ENCODE results near the gene ZNF330. TPM values are rescaled to one million over a fixed set of nuclear protein-coding genes. Genes with fewer than 3 reads are reported as not detected.

ZNF330 gene
- total RNA-seq, 4 donors from 2014 or later, result 31.2 to 44.9 (median 42.4) TPM

DNA sequence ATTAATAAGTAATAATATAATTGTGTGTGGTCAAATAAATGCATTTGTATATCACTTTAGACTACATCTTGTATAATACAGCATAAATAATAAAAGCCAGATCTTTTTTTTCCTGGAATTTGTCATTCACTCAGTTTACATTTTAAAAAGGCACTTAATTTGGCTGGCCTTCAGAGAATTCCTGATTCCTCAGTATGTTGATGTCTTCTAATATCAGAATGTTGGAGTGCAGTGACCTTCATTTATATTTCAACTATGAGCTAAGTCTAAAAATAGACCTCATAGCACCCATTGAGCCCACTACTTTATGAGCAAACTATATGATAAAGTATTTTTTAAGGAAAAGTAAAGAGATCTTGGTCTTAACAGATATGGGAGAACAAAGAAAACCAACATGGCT lies 27.8 kb downstream of the ZNF330 start:
- H3K27ac ChIP-seq, result no peak overlapping the region
- no peaks in the 10 kb centered on the region for H3K27me3 ChIP-seq
- H3K9me3 ChIP-seq, result no peaks in the 10 kb centered on the region
- no peak for ATAC-seq
- no peak overlapping the region for H3K4me3 ChIP-seq
- H3K4me1 ChIP-seq, result peaks cover 0 to 4% (median 0%) of the 10 kb centered on the region in 3 donors
- TF ChIP-seq EP300 (IDR thresholded peaks at IDR 0.05), result no peak
- no peak for TF ChIP-seq POLR2AphosphoS5 (IDR thresholded peaks at IDR 0.05)
- TF ChIP-seq POLR2A (IDR thresholded peaks at IDR 0.05), result no peak
- TF ChIP-seq, protein P1, sequence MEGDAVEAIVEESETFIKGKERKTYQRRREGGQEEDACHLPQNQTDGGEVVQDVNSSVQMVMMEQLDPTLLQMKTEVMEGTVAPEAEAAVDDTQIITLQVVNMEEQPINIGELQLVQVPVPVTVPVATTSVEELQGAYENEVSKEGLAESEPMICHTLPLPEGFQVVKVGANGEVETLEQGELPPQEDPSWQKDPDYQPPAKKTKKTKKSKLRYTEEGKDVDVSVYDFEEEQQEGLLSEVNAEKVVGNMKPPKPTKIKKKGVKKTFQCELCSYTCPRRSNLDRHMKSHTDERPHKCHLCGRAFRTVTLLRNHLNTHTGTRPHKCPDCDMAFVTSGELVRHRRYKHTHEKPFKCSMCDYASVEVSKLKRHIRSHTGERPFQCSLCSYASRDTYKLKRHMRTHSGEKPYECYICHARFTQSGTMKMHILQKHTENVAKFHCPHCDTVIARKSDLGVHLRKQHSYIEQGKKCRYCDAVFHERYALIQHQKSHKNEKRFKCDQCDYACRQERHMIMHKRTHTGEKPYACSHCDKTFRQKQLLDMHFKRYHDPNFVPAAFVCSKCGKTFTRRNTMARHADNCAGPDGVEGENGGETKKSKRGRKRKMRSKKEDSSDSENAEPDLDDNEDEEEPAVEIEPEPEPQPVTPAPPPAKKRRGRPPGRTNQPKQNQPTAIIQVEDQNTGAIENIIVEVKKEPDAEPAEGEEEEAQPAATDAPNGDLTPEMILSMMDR (IDR thresholded peaks at IDR 0.05), result no peak
- H3K36me3 ChIP-seq, result no peaks in the 10 kb centered on the region

DNA sequence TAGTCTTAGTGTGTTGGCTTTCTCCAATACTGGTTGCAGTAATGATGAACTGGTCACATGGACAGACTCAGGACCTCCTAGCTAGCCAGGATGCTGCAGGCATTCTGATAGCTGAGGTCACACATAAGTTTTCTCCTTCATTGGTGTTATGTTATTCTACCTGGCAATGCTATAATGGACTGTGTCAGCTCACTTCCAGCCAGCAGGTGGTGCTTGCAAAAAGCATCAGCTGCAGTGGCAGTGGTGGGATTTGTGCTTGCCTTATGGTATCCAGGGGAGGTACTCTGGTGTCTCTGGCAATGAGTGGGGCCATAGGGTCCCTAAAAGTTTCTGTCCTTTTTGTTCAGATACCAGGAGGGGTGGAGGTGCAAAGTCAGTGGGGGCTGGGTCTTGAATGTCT lies 33.6 kb downstream of the ZNF330 start:
- Histone ChIP-seq H3K4me1 (no peaks in the 10 kb centered on the region), H3K4me3 (no peak overlapping the region), H3K36me3 (no peaks in the 10 kb centered on the region), H3K27me3 (no peaks in the 10 kb centered on the region), H3K9me3 (no peaks in the 10 kb centered on the region), H3K27ac (no peak overlapping the region)
- no peak for ATAC-seq
- TF ChIP-seq POLR2AphosphoS5 (IDR thresholded peaks at IDR 0.05), result no peak

DNA sequence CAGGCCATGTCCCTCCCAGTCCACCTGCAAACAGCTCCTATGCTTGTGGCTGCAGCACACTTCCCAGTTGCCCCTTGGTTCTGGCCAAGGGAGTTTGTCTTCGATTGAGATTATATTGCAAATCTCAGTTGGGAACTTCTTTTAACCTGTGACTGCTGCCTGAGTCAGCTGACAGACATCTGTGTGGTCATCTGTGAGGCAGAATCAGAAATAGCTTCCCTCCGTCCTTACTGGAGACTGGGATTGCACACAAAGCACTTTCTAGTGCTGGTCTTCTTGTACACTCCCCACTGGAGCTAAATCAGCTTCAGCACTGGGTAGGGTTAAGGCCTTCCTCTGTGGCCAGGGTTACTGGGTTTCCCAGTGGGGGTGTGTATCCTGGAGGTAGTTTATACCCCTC lies 34.3 kb downstream of the ZNF330 start:
- no peak for TF ChIP-seq POLR2A (IDR thresholded peaks at IDR 0.05)
- TF ChIP-seq EP300 (IDR thresholded peaks at IDR 0.05), result no peak
- no peak for TF ChIP-seq POLR2AphosphoS5 (IDR thresholded peaks at IDR 0.05)
- TF ChIP-seq, protein P1 (IDR thresholded peaks at IDR 0.05), result no peak
- H3K27me3 ChIP-seq, result no peaks in the 10 kb centered on the region
- WGBS, 2 donors (ENCODE audit: low coverage in 1 of 2), result 100% methylated on average over 2 of the region's 2 CpGs; no CpG with 5 or more reads in 1 of the 2 donors

DNA sequence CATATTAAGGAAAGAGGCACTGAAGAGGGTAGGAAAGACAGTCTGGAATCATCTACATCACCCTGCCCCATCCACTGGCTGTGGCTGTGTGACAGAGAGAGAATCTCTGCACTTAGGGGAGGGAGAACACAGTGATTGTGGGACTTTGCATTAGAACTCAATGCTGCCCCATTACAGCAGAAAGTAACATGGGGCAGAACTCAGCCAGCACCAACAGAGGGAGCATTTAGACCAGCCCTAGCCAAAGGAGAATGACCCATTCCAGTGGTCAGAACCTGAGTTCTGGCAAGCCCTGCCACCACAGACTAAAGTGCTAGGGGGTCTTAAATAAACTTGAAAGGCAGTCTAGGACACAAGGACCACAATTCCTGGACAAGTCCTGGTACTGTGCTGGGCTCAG lies 37.9 kb downstream of the ZNF330 start:
- H3K27me3 ChIP-seq, result no peaks in the 10 kb centered on the region
- H3K4me3 ChIP-seq, result no peak overlapping the region
- H3K27ac ChIP-seq, result no peak overlapping the region
- H3K9me3 ChIP-seq, result no peaks in the 10 kb centered on the region
- H3K36me3 ChIP-seq, result no peaks in the 10 kb centered on the region
- ATAC-seq, result no peak
- H3K4me1 ChIP-seq, result no peaks in the 10 kb centered on the region
- TF ChIP-seq, protein P1 (IDR thresholded peaks at IDR 0.05), result no peak
- TF ChIP-seq POLR2AphosphoS5 (IDR thresholded peaks at IDR 0.05), result no peak
- TF ChIP-seq POLR2A (IDR thresholded peaks at IDR 0.05), result no peak
- TF ChIP-seq EP300 (IDR thresholded peaks at IDR 0.05), result no peak

More for the DNA sequence above, 34.3 kb downstream of the ZNF330 start:
- Histone ChIP-seq H3K36me3 (no peaks in the 10 kb centered on the region), H3K4me1 (no peaks in the 10 kb centered on the region), H3K4me3 (no peak overlapping the region), H3K9me3 (no peaks in the 10 kb centered on the region), H3K27ac (no peak overlapping the region)
- no peak for ATAC-seq

DNA sequence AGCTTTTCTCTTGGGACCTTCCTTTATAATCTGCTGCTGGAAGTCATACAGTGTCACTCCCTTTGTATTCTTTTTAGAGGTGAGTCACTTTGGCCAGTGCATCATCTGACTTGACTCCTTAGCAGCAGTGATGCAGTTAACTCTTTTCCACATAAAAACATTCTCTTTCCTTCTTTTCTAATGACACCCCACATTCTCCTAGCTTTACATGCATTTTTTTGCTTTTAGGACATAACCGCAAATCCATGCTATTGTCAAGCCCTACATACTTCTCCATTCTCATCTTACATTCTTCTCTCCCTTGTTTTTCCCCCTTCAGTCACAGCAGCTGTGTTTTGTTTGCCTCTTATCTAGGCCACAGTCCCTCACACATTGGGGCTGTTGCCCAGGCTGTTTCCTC lies 55.1 kb downstream of the ZNF330 start:
- ATAC-seq, result no peak
- Histone ChIP-seq H3K27ac (no peak overlapping the region), H3K27me3 (no peaks in the 10 kb centered on the region), H3K4me1 (no peaks in the 10 kb centered on the region), H3K9me3 (no peaks in the 10 kb centered on the region), H3K4me3 (no peak overlapping the region), H3K36me3 (no peaks in the 10 kb centered on the region)
- TF ChIP-seq, protein P1 (IDR thresholded peaks at IDR 0.05), result no peak
- no peak for TF ChIP-seq POLR2A (IDR thresholded peaks at IDR 0.05)
- no peak for TF ChIP-seq POLR2AphosphoS5 (IDR thresholded peaks at IDR 0.05)
- TF ChIP-seq EP300 (IDR thresholded peaks at IDR 0.05), result no peak
- WGBS, 2 donors (ENCODE audit: low coverage in 1 of 2), result 87 to 100% methylated on average over 1 of the region's 1 CpG

DNA sequence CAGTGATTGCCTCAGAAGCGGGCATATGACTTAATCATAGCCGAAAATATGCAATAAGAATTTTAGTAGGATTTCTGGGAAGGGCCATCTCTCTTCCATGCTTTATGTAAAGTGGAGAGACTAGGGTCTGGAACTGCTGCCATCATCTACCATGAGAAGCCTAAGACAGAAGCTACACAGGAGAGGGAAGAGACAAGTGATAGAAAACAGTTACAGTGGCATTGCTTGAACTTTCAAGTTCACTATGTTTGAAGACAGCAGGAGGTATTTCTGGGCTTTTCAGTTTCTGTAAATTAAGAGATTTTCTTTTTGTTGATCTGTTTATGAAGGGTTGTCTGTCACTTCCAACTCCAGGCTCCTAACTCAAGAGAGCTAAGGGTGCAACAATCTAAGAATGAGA lies 62.5 kb downstream of the ZNF330 start:
- Histone ChIP-seq H3K4me3 (no peak overlapping the region), H3K36me3 (no peaks in the 10 kb centered on the region), H3K27ac (no peak overlapping the region), H3K9me3 (no peaks in the 10 kb centered on the region), H3K4me1 (no peaks in the 10 kb centered on the region), H3K27me3 (no peaks in the 10 kb centered on the region)
- no peak for TF ChIP-seq POLR2A (IDR thresholded peaks at IDR 0.05)
- WGBS, 2 donors (ENCODE audit: low coverage in 1 of 2), result 80 to 100% methylated on average over 1 of the region's 2 CpGs
- no peak for ATAC-seq
